ENCODE measurements around the gene MPPED2.

DNA sequence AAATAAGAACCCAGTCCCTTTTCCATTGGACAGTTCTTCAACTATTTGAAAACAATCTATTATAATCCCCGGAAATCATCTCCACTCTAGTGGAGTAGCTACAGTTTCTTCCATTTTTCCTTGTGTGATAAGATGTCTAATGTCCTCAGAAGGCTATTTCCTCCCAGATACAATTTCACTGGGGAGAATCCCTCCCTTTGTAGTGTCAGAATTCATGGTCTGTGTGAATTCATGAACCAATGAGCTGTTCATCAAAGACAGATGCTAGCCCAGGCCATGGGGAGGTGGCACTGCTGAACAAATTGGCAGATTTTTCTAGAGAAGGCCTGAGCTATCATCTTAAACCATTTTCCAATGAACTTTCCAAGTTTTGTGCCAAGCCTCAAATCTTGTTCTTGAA is 45.4 kb downstream of the MPPED2 start:
- TF ChIP-seq CTCF (IDR thresholded peaks at IDR 0.05; ENCODE audit: low read depth, low read length), result no peak
- no peak for TF ChIP-seq EZH2phosphoT487 (IDR thresholded peaks at IDR 0.05; ENCODE audit: low read depth)

All from OCI-LY3 (cell line).